Non-pigmented ciliary epithelial cell (primary cell): ENCODE results near the gene TNIP1.

Experiments used
- DNase-seq: peaks from one replicate; pipeline ENCODE4 v3.0.0-alpha.2; 2010; ENCODE audit warnings: low read depth

TNIP1 gene

GRCh38 chr5:151106043-151106442 is 25.2 kb upstream of the TNIP1 start:
- DNase-seq = no peak

- no peak for DNase-seq
Observed at GRCh38 chr5:151105561-151105960, 24.7 kb upstream of the TNIP1 start.

GRCh38 chr5:151104795-151105194 is 24.0 kb upstream of the TNIP1 start:
- DNase-seq = no peak

GRCh38 chr5:151101746-151102145 is 20.9 kb upstream of the TNIP1 start:
- no peak for DNase-seq

GRCh38 chr5:151101151-151101550 is 20.3 kb upstream of the TNIP1 start:
- DNase-seq = no peak

- no peak for DNase-seq
Observed at GRCh38 chr5:151100681-151101080, 19.8 kb upstream of the TNIP1 start.

GRCh38 chr5:151098768-151099121 is 17.9 kb upstream of the TNIP1 start:
- no peak for DNase-seq

GRCh38 chr5:151097820-151098767 is 17.3 kb upstream of the TNIP1 start:
- DNase-seq = no peak

GRCh38 chr5:151097061-151097460 is 16.2 kb upstream of the TNIP1 start:
- no peak for DNase-seq

GRCh38 chr5:151096001-151096373 is 15.2 kb upstream of the TNIP1 start:
- no peak for DNase-seq

GRCh38 chr5:151095341-151096000 is 14.6 kb upstream of the TNIP1 start:
- no peak for DNase-seq

- DNase-seq = no peak
Observed at GRCh38 chr5:151094852-151095245, 14.0 kb upstream of the TNIP1 start.

GRCh38 chr5:151094030-151094851 is 13.4 kb upstream of the TNIP1 start:
- no peak for DNase-seq

GRCh38 chr5:151093476-151093889 is 12.6 kb upstream of the TNIP1 start:
- peak; percentile 85 for DNase-seq

- no peak for DNase-seq
Observed at GRCh38 chr5:151092762-151093161, 11.9 kb upstream of the TNIP1 start.

- no peak for DNase-seq
Observed at GRCh38 chr5:151089726-151090125, 8.9 kb upstream of the TNIP1 start.

GRCh38 chr5:151088986-151089385 is 8.2 kb upstream of the TNIP1 start:
- no peak for DNase-seq

GRCh38 chr5:151087486-151087885 is 6.7 kb upstream of the TNIP1 start:
- DNase-seq = no peak

- no peak for DNase-seq
Observed at GRCh38 chr5:151086905-151087360, 6.1 kb upstream of the TNIP1 start.

GRCh38 chr5:151086192-151086869 is 5.5 kb upstream of the TNIP1 start:
- no peak for DNase-seq

GRCh38 chr5:151085517-151086041 is 4.7 kb upstream of the TNIP1 start:
- no peak for DNase-seq

- no peak for DNase-seq
Observed at GRCh38 chr5:151084363-151084762, 3.5 kb upstream of the TNIP1 start.
